A549 (cell line): Measurements from ENCODE around the gene ATP8A1.

ENCODE experiments used
- EP300 ChIP-seq, 2 experiments: fragments of >200 bp; sonication (Bioruptor Twin); formaldehyde crosslinking; IDR thresholded peaks; 2 replicates in 1 of 2; 3 replicates in 1 of 2; pipeline ENCODE4 v1.6.1; 2016 to 2017
- FOSL2 ChIP-seq, 2 experiments: fragments of 450-650 bp in 1 of 2; fragments of >200 bp in 1 of 2; sonication (Bioruptor Twin) in 1 of 2; formaldehyde crosslinking; IDR thresholded peaks; 2 replicates each; pipeline versions ENCODE4 v1.5.0 to v1.6.1; 2016 to 2020; ENCODE audit warnings: mild to moderate bottlenecking in 1 of 2, moderate library complexity in 1 of 2
- MAFK ChIP-seq: fragments of 450-650 bp; IDR thresholded peaks from 2 replicates; pipeline ENCODE4 v1.6.1; 2014; ENCODE audit not compliant: partially characterized antibody
- MAZ ChIP-seq: fragments of 150-350 bp; IDR thresholded peaks from 2 replicates; pipeline ENCODE4 v1.6.1; 2014; ENCODE audit warnings: antibody characterized with exemption, low read depth, low read length, borderline replicate concordance
- POLR2A ChIP-seq: IDR thresholded peaks from 2 replicates; pipeline ENCODE4 v1.6.1; 2012; ENCODE audit warnings: mild to moderate bottlenecking, low read length
- RAD21 ChIP-seq, 2 experiments: fragments of >200 bp in 1 of 2; sonication (Bioruptor Twin) in 1 of 2; formaldehyde crosslinking in 1 of 2; IDR thresholded peaks in 1 of 2; conservative IDR thresholded peaks in 1 of 2; 2 replicates in 1 of 2; 3 replicates in 1 of 2; pipeline ENCODE4 v1.6.1; 2012 to 2018; ENCODE audit warnings: inconsistent platforms in 1 of 2
- RNF2 ChIP-seq: fragments of 200-600 bp; sonication (generic); IDR thresholded peaks from 2 replicates; pipeline ENCODE4 v1.6.1; 2016; ENCODE audit warnings: low read depth, mild to moderate bottlenecking, antibody characterized with exemption, moderate library complexity, borderline replicate concordance
- SMC3 ChIP-seq: fragments of >200 bp; sonication (Bioruptor Twin); formaldehyde crosslinking; IDR thresholded peaks from 3 replicates; pipeline ENCODE4 v1.6.1; 2018; ENCODE audit warnings: inconsistent platforms
- TP53 ChIP-seq: fragments of 250-450 bp; sonication (Bioruptor Pico); IDR thresholded peaks from 2 replicates; pipeline ENCODE4 v1.5.0; 2021; ENCODE audit warnings: mild to moderate bottlenecking, moderate library complexity
- ZFP36 ChIP-seq: fragments of 450-650 bp; IDR thresholded peaks from 2 replicates; pipeline ENCODE4 v1.6.1; 2014; ENCODE audit warnings: borderline replicate concordance; ENCODE audit not compliant: partially characterized antibody
- TF ChIP-seq, protein P1 (sequence below): IDR thresholded peaks from 2 replicates; pipeline ENCODE4 v1.6.1; 2012; ENCODE audit warnings: low read depth, borderline replicate concordance
- TF ChIP-seq, protein P2 (sequence below): fragments of >200 bp; sonication (Bioruptor Twin); formaldehyde crosslinking; IDR thresholded peaks from 3 replicates; pipeline ENCODE4 v1.5.1; 2016
- TF ChIP-seq, protein P3 (sequence below): fragments of 250-450 bp; sonication (Bioruptor Pico); IDR thresholded peaks from 2 replicates; pipeline ENCODE4 v1.5.0; 2021; ENCODE audit warnings: mild to moderate bottlenecking, moderate library complexity, borderline replicate concordance
- TF ChIP-seq, protein P4 (sequence below): fragments of 450-650 bp; IDR thresholded peaks from 2 replicates; pipeline ENCODE4 v1.6.1; 2014; ENCODE audit warnings: antibody characterized with exemption

DNA sequence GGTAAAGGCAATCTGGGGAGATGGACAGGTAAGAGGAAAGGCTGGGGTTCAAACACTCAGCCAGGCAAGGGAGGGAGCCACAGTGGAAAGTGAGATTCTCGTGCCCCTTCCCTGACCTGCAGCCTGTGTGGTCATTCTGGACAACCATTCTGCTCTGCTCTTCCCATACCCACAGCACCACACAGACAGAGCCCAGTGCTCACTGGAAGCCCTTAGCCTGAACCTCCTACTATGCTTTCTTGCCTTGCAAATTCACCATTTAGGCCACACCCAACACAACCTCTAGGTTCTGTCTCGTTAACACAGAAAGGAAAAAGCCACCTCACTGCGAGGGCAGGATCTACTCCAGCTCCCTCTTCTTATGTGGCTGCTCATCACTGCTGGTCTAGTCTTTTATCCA lies 166.9 kb downstream of the ATP8A1 start:
- TF ChIP-seq, protein P1, sequence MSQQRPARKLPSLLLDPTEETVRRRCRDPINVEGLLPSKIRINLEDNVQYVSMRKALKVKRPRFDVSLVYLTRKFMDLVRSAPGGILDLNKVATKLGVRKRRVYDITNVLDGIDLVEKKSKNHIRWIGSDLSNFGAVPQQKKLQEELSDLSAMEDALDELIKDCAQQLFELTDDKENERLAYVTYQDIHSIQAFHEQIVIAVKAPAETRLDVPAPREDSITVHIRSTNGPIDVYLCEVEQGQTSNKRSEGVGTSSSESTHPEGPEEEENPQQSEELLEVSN = no peak
- TF ChIP-seq, protein P2, sequence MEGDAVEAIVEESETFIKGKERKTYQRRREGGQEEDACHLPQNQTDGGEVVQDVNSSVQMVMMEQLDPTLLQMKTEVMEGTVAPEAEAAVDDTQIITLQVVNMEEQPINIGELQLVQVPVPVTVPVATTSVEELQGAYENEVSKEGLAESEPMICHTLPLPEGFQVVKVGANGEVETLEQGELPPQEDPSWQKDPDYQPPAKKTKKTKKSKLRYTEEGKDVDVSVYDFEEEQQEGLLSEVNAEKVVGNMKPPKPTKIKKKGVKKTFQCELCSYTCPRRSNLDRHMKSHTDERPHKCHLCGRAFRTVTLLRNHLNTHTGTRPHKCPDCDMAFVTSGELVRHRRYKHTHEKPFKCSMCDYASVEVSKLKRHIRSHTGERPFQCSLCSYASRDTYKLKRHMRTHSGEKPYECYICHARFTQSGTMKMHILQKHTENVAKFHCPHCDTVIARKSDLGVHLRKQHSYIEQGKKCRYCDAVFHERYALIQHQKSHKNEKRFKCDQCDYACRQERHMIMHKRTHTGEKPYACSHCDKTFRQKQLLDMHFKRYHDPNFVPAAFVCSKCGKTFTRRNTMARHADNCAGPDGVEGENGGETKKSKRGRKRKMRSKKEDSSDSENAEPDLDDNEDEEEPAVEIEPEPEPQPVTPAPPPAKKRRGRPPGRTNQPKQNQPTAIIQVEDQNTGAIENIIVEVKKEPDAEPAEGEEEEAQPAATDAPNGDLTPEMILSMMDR = no peak
- no peak for TF ChIP-seq ZFP36
- no peak for TF ChIP-seq POLR2A
- no peak for TF ChIP-seq MAFK
- no peak for TF ChIP-seq RNF2
- TF ChIP-seq, protein P3, sequence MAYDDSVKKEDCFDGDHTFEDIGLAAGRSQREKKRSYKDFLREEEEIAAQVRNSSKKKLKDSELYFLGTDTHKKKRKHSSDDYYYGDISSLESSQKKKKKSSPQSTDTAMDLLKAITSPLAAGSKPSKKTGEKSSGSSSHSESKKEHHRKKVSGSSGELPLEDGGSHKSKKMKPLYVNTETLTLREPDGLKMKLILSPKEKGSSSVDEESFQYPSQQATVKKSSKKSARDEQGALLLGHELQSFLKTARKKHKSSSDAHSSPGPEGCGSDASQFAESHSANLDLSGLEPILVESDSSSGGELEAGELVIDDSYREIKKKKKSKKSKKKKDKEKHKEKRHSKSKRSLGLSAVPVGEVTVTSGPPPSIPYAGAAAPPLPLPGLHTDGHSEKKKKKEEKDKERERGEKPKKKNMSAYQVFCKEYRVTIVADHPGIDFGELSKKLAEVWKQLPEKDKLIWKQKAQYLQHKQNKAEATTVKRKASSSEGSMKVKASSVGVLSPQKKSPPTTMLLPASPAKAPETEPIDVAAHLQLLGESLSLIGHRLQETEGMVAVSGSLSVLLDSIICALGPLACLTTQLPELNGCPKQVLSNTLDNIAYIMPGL (CRISPR knock-in tag) = no peak
- no peak for TF ChIP-seq RAD21 (conservative IDR thresholded peaks at IDR 0.05 in 1 of 2, IDR thresholded peaks at IDR 0.05 in 1 of 2)
- no peak for TF ChIP-seq SMC3
- TF ChIP-seq EP300 (IDR thresholded peaks at IDR 0.05) = no peak
- TF ChIP-seq, protein P4, sequence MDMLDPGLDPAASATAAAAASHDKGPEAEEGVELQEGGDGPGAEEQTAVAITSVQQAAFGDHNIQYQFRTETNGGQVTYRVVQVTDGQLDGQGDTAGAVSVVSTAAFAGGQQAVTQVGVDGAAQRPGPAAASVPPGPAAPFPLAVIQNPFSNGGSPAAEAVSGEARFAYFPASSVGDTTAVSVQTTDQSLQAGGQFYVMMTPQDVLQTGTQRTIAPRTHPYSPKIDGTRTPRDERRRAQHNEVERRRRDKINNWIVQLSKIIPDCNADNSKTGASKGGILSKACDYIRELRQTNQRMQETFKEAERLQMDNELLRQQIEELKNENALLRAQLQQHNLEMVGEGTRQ = no peak
- TF ChIP-seq MAZ = no peak
- no peak for TF ChIP-seq FOSL2 (IDR thresholded peaks at IDR 0.05)
- no peak for TF ChIP-seq FOSL2 (CRISPR knock-in tag; IDR thresholded peaks at IDR 0.05)
- TF ChIP-seq TP53 (CRISPR knock-in tag) = no peak
